NT2/D1 (cell line): Measurements from ENCODE around the gene TAAR5.

Experiments used
- SUZ12 ChIP-seq: IDR thresholded peaks from 2 replicates; pipeline ENCODE4 v1.6.1; 2011; ENCODE audit not compliant: insufficient read length, insufficient read depth; ENCODE audit errors: extremely low read depth
- ZNF274 ChIP-seq: IDR thresholded peaks from 2 replicates; pipeline ENCODE4 v1.6.1; 2011; ENCODE audit warnings: mild to moderate bottlenecking, low read depth, low read length

DNA sequence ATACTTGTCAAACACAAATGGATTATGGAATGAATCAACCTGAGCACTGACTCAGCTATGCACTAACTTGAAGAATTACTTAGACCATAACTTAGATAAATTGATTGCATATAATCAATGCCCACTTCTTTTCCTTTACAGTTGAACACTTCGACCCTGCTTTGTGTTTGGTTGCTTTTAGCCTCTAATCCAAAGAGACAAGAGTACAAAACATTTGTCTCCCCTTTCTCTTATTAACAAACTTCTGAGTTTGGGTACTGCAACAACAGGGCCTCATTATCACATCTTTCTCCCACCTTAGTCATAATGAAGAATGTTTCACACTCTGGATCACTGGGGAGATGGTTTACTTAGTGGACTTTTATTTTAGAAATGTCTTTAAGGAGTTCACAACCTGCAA lies 22.0 kb downstream of the TAAR5 start:
- TF ChIP-seq SUZ12 (no peak), ZNF274 (no peak)
